ENCODE measurements around the gene ZNF549. TPM values are rescaled to one million over a fixed set of nuclear protein-coding genes. Genes with fewer than 3 reads are reported as not detected.

ZNF549 gene
- total RNA-seq, 1 donor from 2014 or later, result 16.9 TPM

GRCh38 chr19:57606931-57607330 is 79.8 kb downstream of the ZNF549 start:
- Mint-ChIP-seq H3K4me3 (no peak overlapping the region), H3K27me3 (no peaks in the 10 kb centered on the region), H3K4me1 (no peaks in the 10 kb centered on the region), H3K36me3 (ENCODE audit: low read depth) (peaks cover 51% of the 10 kb centered on the region), H3K27ac (no peak overlapping the region), H3K9me3 (peaks cover 23% of the 10 kb centered on the region)
- ChIA-PET POLR2A (no interaction called here), CTCF (no interaction called here)
- no peak for ATAC-seq (ENCODE audit: low read depth)
- no peak for TF ChIP-seq CTCF (IDR thresholded peaks at IDR 0.05)
- intact Hi-C loops (cut with micrococcal nuclease), result no loop called here
- no peak for DNase-seq

Other genes with a start within 250 kb of the ZNF549 start
- gene ZNF460, start 246.9 kb upstream of the ZNF549 start, total RNA-seq, result 132 and 161 TPM in 2 replicates
- 14.0 and 16.1 TPM in 2 replicates for gene ZNF543, start 206.9 kb upstream of the ZNF549 start, total RNA-seq
- 12.4 and 13.5 TPM in 2 replicates for gene ZNF304, start 176.1 kb upstream of the ZNF549 start, total RNA-seq
- 9.7 and 10.2 TPM in 2 replicates for gene TRAPPC2B, start 163.8 kb upstream of the ZNF549 start, total RNA-seq
- gene ZNF547, start 163.8 kb upstream of the ZNF549 start, total RNA-seq, result 6.0 and 6.3 TPM in 2 replicates
- 38.7 and 39.7 TPM in 2 replicates for gene ZNF548, start 137.5 kb upstream of the ZNF549 start, total RNA-seq
- gene ZNF17, start 116.2 kb upstream of the ZNF549 start, total RNA-seq, result 16.1 and 18.6 TPM in 2 replicates
- 16.4 and 18.2 TPM in 2 replicates for gene ZNF749, start 92.0 kb upstream of the ZNF549 start, total RNA-seq
- gene VN1R1, start 70.2 kb upstream of the ZNF549 start, total RNA-seq, result 0.78 and 1.1 TPM in 2 replicates
- gene ZNF772, start 49.8 kb upstream of the ZNF549 start, total RNA-seq, result 13.8 and 17.9 TPM in 2 replicates
- 17.2 TPM in 2 replicates for gene ZNF419, start 39.6 kb upstream of the ZNF549 start, total RNA-seq
- 20.2 and 21.3 TPM in 2 replicates for gene ZNF773, start 27.4 kb upstream of the ZNF549 start, total RNA-seq
- gene ZNF550, start 32.5 kb downstream of the ZNF549 start, total RNA-seq, result 16.8 and 18.7 TPM in 2 replicates
- 12.6 and 13.8 TPM in 2 replicates for gene ZNF416, start 51.6 kb downstream of the ZNF549 start, total RNA-seq
- gene ZIK1, start 56.8 kb downstream of the ZNF549 start, total RNA-seq, result 16.2 and 18.1 TPM in 2 replicates
- gene ZNF530, start 72.5 kb downstream of the ZNF549 start, total RNA-seq, result 7.0 and 7.9 TPM in 2 replicates
- gene ZNF134, start 86.9 kb downstream of the ZNF549 start, total RNA-seq, result 32.3 and 38.4 TPM in 2 replicates
- 22.0 and 26.0 TPM in 2 replicates for gene ZNF211, start 105.8 kb downstream of the ZNF549 start, total RNA-seq
- gene ZSCAN4, start 141.6 kb downstream of the ZNF549 start, total RNA-seq, result not detected in 2 replicates
- 20.0 and 28.6 TPM in 2 replicates for gene ZNF551, start 154.6 kb downstream of the ZNF549 start, total RNA-seq
- gene ZNF154, start 181.8 kb downstream of the ZNF549 start, total RNA-seq, result 23.2 and 27.9 TPM in 2 replicates
- gene ZNF671, start 200.3 kb downstream of the ZNF549 start, total RNA-seq, result 25.2 and 27.0 TPM in 2 replicates
- 26.5 and 29.9 TPM in 2 replicates for gene ZNF776, start 219.5 kb downstream of the ZNF549 start, total RNA-seq
- gene ZNF586, start 242.3 kb downstream of the ZNF549 start, total RNA-seq, result 29.4 and 33.7 TPM in 2 replicates

Measured in activated B cell treated with CpG ODN at 0.5 μM for 24 hours (primary cell).